Loucy (cell line): ENCODE data around the gene IREB2.

Source experiments
- H2AFZ ChIP-seq: fragments of 200-600 bp; sonication (generic); 2 replicates; pipeline ENCODE4 v1.6.0; 2016; ENCODE audit warnings: antibody characterized with exemption, mild to moderate bottlenecking, low read length, moderate library complexity
- H3F3A ChIP-seq: fragments of 200-600 bp; 2 replicates; pipeline ENCODE4 v1.6.0; 2016; ENCODE audit warnings: antibody characterized with exemption, low read depth, mild to moderate bottlenecking
- H3K27me3 ChIP-seq: fragments of 200-600 bp; sonication (generic); 2 replicates; pipeline ENCODE4 v1.6.1; 2014; ENCODE audit warnings: low read length, mild to moderate bottlenecking; ENCODE audit not compliant: insufficient read depth, poor library complexity, severe bottlenecking
- H3K36me3 ChIP-seq: fragments of 200-600 bp; sonication (generic); 2 replicates; pipeline ENCODE4 v1.6.1; 2016; ENCODE audit warnings: low read length; ENCODE audit not compliant: insufficient read depth
- H3K4me1 ChIP-seq: fragments of 200-600 bp; sonication (generic); 2 replicates; pipeline ENCODE4 v1.5.1; 2014; ENCODE audit warnings: low read length, mild to moderate bottlenecking; ENCODE audit not compliant: insufficient read depth, poor library complexity, severe bottlenecking
- H3K4me2 ChIP-seq: fragments of 200-600 bp; sonication (generic); 2 replicates; pipeline ENCODE4 v1.6.0; 2014; ENCODE audit warnings: antibody characterized with exemption, low read length, low read depth, mild to moderate bottlenecking; ENCODE audit not compliant: poor library complexity, severe bottlenecking
- H3K4me3 ChIP-seq: fragments of 200-600 bp; sonication (generic); 2 replicates; pipeline ENCODE4 v1.5.1; 2014; ENCODE audit warnings: low read length, mild to moderate bottlenecking, mixed read lengths; ENCODE audit not compliant: poor library complexity, severe bottlenecking
- H3K79me2 ChIP-seq: fragments of 200-600 bp; sonication (generic); 2 replicates; pipeline ENCODE4 v1.6.1; 2014; ENCODE audit warnings: low read length; ENCODE audit not compliant: insufficient read depth
- H3K9ac ChIP-seq: fragments of 200-600 bp; sonication (generic); 2 replicates; pipeline ENCODE4 v1.6.0; 2014; ENCODE audit warnings: mild to moderate bottlenecking, low read depth, low read length, moderate library complexity; ENCODE audit not compliant: poor library complexity, severe bottlenecking
- H3K9me2 ChIP-seq: fragments of 200-600 bp; sonication (generic); replicated peaks from 2 replicates; pipeline ENCODE4 v1.6.1; 2016; ENCODE audit warnings: low read depth, low read length, mixed read lengths
- H3K9me3 ChIP-seq: fragments of 200-600 bp; sonication (generic); 2 replicates; pipeline ENCODE4 v1.6.1; 2014; ENCODE audit warnings: mild to moderate bottlenecking, antibody characterized with exemption, low read length, low read depth; ENCODE audit not compliant: insufficient read depth
- H4K20me1 ChIP-seq: fragments of 200-600 bp; sonication (generic); 2 replicates; pipeline ENCODE4 v1.6.0; 2014; ENCODE audit warnings: antibody characterized with exemption, low read length, mild to moderate bottlenecking; ENCODE audit not compliant: insufficient read depth, poor library complexity, severe bottlenecking
- CTCF ChIP-seq: fragments of 200-600 bp; sonication (generic); conservative IDR thresholded peaks from 2 replicates; pipeline ENCODE4 v1.5.1; 2014; ENCODE audit warnings: mild to moderate bottlenecking, antibody characterized with exemption, low read length
- EZH2phosphoT487 ChIP-seq: fragments of 200-600 bp; IDR thresholded peaks from 2 replicates; pipeline ENCODE4 v1.6.1; 2018; ENCODE audit warnings: antibody characterized with exemption, mild to moderate bottlenecking, moderate library complexity, borderline replicate concordance

IREB2 gene

GRCh38 chr15:78450285-78450858 lies 12.4 kb downstream of the IREB2 start:
- peaks cover 21% of the 10 kb centered on the region; the same call in 1 of the 2 replicates for H3K36me3 ChIP-seq
- TF ChIP-seq EZH2phosphoT487, result no peak
- TF ChIP-seq CTCF, result no peak
- H4K20me1 ChIP-seq, result peaks cover 80% of the 10 kb centered on the region

GRCh38 chr15:78452485-78452884 lies 14.5 kb downstream of the IREB2 start:
- Histone ChIP-seq H3K4me1 (peaks cover 19% of the 10 kb centered on the region), H3K4me2 (no peak overlapping the region), H2AFZ (no peak overlapping the region), H3K27me3 (no peaks in the 10 kb centered on the region), H3K9me2 (no peaks in the 10 kb centered on the region), H3K9ac (no peak overlapping the region), H3K4me3 (no peak overlapping the region), H3K79me2 (peaks cover 100% of the 10 kb centered on the region), H3K36me3 (peaks cover 5% of the 10 kb centered on the region; the same call in 1 of the 2 replicates), H3F3A (no peaks in the 10 kb centered on the region), H4K20me1 (peaks cover 83% of the 10 kb centered on the region), H3K9me3 (no peaks in the 10 kb centered on the region)
- TF ChIP-seq CTCF (no peak), EZH2phosphoT487 (no peak)

More at GRCh38 chr15:78450285-78450858, 12.4 kb downstream of the IREB2 start:
- H3F3A ChIP-seq, result no peaks in the 10 kb centered on the region
- peaks cover 100% of the 10 kb centered on the region for H3K79me2 ChIP-seq
- no peak overlapping the region for H3K4me2 ChIP-seq
- no peak overlapping the region for H2AFZ ChIP-seq
- H3K27me3 ChIP-seq, result no peaks in the 10 kb centered on the region
- no peak overlapping the region for H3K4me3 ChIP-seq
- no peaks in the 10 kb centered on the region for H3K9me3 ChIP-seq
- peaks cover 19% of the 10 kb centered on the region for H3K4me1 ChIP-seq
- H3K9ac ChIP-seq, result no peak overlapping the region
- H3K9me2 ChIP-seq, result no peaks in the 10 kb centered on the region

- Histone ChIP-seq H3K79me2 (peaks cover 99% of the 10 kb centered on the region), H3K27me3 (no peaks in the 10 kb centered on the region), H3K9me2 (no peaks in the 10 kb centered on the region), H3K36me3 (no peaks in the 10 kb centered on the region; the same call in 1 of the 2 replicates), H4K20me1 (peaks cover 91% of the 10 kb centered on the region), H3K9ac (no peak overlapping the region), H2AFZ (no peak overlapping the region), H3K4me2 (peak overlapping the region; percentile 14), H3F3A (no peaks in the 10 kb centered on the region), H3K4me3 (no peak overlapping the region), H3K4me1 (peaks cover 18% of the 10 kb centered on the region), H3K9me3 (no peaks in the 10 kb centered on the region)
- TF ChIP-seq CTCF, result no peak
- TF ChIP-seq EZH2phosphoT487, result no peak
These were observed 15.4 kb downstream of the IREB2 start for GRCh38 chr15:78453447-78453846.
